GM21423 (cell line): ENCODE data around the gene WDR82.
A peak's percentile ranks its signal among the peaks of the same experiment; 100 is the strongest.

ENCODE experiments used
- ATAC-seq: cut with Tn5 transposase; IDR thresholded peaks from one replicate; pipeline ENCODE4 v1.9.1; 2021; ENCODE audit warnings: mild to moderate bottlenecking, moderate library complexity; ENCODE audit not compliant: unreplicated experiment

WDR82 gene

GRCh38 chr3:52278510-52279069 is at the start of gene WDR82:
Gene WDR82, minus strand, starts transcription at chr3:52278649. Its CDS starts 288 bp downstream, at chr3:52278361.
- ATAC-seq: peak; percentile 79

GRCh38 chr3:52327486-52328290 is 49.2 kb upstream of the WDR82 start:
- no peak for ATAC-seq

GRCh38 chr3:52326976-52327375 is 48.5 kb upstream of the WDR82 start:
- no peak for ATAC-seq

GRCh38 chr3:52325686-52326085 is 47.2 kb upstream of the WDR82 start:
- no peak for ATAC-seq

GRCh38 chr3:52324676-52325075 is 46.2 kb upstream of the WDR82 start:
- ATAC-seq: no peak

GRCh38 chr3:52323526-52324295 is 45.3 kb upstream of the WDR82 start:
- no peak for ATAC-seq

- no peak for ATAC-seq
These were observed 44.0 kb upstream of the WDR82 start for GRCh38 chr3:52322466-52322865.

- ATAC-seq: no peak
These were observed 43.0 kb upstream of the WDR82 start for GRCh38 chr3:52321481-52321880.

- ATAC-seq: no peak
These were observed 41.6 kb upstream of the WDR82 start for GRCh38 chr3:52319921-52320595.

GRCh38 chr3:52318186-52318816 is 39.9 kb upstream of the WDR82 start:
- no peak for ATAC-seq

- no peak for ATAC-seq
These were observed 39.0 kb upstream of the WDR82 start for GRCh38 chr3:52317208-52318000.

GRCh38 chr3:52315977-52316764 is 37.7 kb upstream of the WDR82 start, which contains the start of gene DNAH1:
Gene DNAH1, plus strand, starts transcription at chr3:52316319. Its CDS starts 6,124 bp downstream, at chr3:52322443.
- ATAC-seq: no peak

- no peak for ATAC-seq
These were observed 36.6 kb upstream of the WDR82 start for GRCh38 chr3:52315006-52315405.

- ATAC-seq: no peak
These were observed 36.0 kb upstream of the WDR82 start for GRCh38 chr3:52314489-52314888.

- ATAC-seq: peak; percentile 89
These were observed 35.3 kb upstream of the WDR82 start for GRCh38 chr3:52313774-52314188.

- ATAC-seq: peak; percentile 9
These were observed 34.8 kb upstream of the WDR82 start for GRCh38 chr3:52313188-52313773.

- ATAC-seq: no peak
These were observed 33.2 kb upstream of the WDR82 start for GRCh38 chr3:52311576-52312119.

- no peak for ATAC-seq
These were observed 32.6 kb upstream of the WDR82 start for GRCh38 chr3:52310861-52311575.
